ENCODE measurements around the gene SS18.

SS18 gene

GRCh38 chr18:26071020-26071419 is 19.4 kb downstream of the SS18 start:
- DNase-seq, result no peak

GRCh38 chr18:26059357-26059756 is 31.1 kb downstream of the SS18 start:
- no peak for DNase-seq

- no peak for DNase-seq
These were observed 33.1 kb downstream of the SS18 start for GRCh38 chr18:26057344-26057773.

- DNase-seq, result no peak
These were observed 34.1 kb downstream of the SS18 start for GRCh38 chr18:26056291-26056690.

- DNase-seq, result no peak
These were observed 37.9 kb downstream of the SS18 start for GRCh38 chr18:26052505-26052904.

- no peak for DNase-seq
These were observed 38.6 kb downstream of the SS18 start for GRCh38 chr18:26051843-26052242.

GRCh38 chr18:26046419-26047077 is 43.9 kb downstream of the SS18 start:
- DNase-seq, result no peak

- no peak for DNase-seq
These were observed 45.6 kb downstream of the SS18 start for GRCh38 chr18:26044807-26045206.

GRCh38 chr18:26040051-26040656 is 50.3 kb downstream of the SS18 start:
- DNase-seq, result no peak

GRCh38 chr18:26039203-26039602 is 51.2 kb downstream of the SS18 start:
- DNase-seq, result no peak

- no peak for DNase-seq
These were observed 53.8 kb downstream of the SS18 start for GRCh38 chr18:26036635-26037034.

GRCh38 chr18:26034850-26035497 is 55.4 kb downstream of the SS18 start:
- DNase-seq, result no peak

GRCh38 chr18:26022585-26022984 is 67.8 kb downstream of the SS18 start:
- DNase-seq, result no peak

GRCh38 chr18:26021061-26021754 is 69.2 kb downstream of the SS18 start:
- no peak for DNase-seq

GRCh38 chr18:26017929-26018328 is 72.5 kb downstream of the SS18 start:
- no peak for DNase-seq

- no peak for DNase-seq
These were observed 76.0 kb downstream of the SS18 start for GRCh38 chr18:26014462-26014861.

GRCh38 chr18:26008619-26009018 is 81.8 kb downstream of the SS18 start:
- DNase-seq, result no peak

GRCh38 chr18:26008096-26008495 is 82.3 kb downstream of the SS18 start:
- DNase-seq, result no peak

GRCh38 chr18:26005950-26006349 is 84.5 kb downstream of the SS18 start:
- no peak for DNase-seq

- no peak for DNase-seq
These were observed 85.6 kb downstream of the SS18 start for GRCh38 chr18:26004832-26005231.

GRCh38 chr18:26003817-26004216 is 86.6 kb downstream of the SS18 start:
- no peak for DNase-seq

- DNase-seq, result no peak
These were observed 87.1 kb downstream of the SS18 start for GRCh38 chr18:26003356-26003755.

GRCh38 chr18:26002375-26002910 is 88.0 kb downstream of the SS18 start:
- no peak for DNase-seq

Measured in activated gamma-delta T cell (primary cell).